Stimulated activated CD8-positive, alpha-beta memory T cell treated with anti-CD3 and anti-CD28 coated beads, Interleukin-7, amount 100 ng/mL, for 48 hours (primary cell): ENCODE data around the gene CYB5D1.
"Not testable (repeated sequence)": the region's sequence is repeated elsewhere in the genome, so short reads cannot be mapped to it uniquely, and the experiment has no call there.

ENCODE experiments used
- DNase-seq, 2 donors: peaks; one replicate each; pipeline ENCODE4 v3.0.0-alpha.2; 2020; ENCODE audit warnings: low read depth in 1 of 2; ENCODE audit errors: extremely low read depth in 1 of 2

CYB5D1 gene

DNA sequence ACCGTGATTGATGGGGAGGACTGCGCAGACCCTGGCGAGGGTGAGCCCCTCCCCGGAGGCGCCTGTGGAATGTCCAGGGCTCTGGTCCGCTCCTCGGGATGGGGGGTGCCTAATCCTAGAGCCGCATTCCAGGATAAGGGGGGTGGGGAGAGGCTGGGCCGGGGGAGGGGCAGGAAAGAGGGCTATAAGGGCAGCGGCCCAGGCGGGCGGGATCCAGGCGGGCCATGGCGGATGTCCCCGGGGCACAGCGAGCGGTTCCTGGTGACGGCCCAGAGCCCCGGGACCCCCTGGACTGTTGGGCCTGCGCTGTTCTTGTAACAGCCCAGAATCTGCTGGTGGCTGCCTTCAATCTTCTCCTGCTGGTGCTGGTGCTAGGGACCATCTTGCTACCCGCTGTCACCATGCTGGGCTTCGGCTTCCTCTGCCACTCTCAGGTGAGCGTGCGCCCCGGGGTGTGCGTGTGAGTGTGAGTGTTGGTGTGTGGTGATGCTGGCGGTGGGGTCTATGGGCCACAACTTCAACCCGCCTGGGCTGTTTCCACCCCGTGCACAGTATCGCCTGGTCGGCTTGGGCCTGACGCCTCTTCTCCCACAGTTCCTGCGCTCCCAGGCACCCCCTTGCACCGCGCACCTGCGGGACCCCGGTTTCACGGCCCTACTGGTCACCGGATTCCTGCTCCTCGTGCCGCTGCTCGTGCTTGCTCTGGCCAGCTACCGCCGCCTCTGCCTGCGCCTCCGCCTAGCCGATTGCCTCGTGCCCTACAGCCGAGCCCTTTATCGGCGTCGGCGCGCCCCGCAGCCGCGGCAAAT is 2.7 kb upstream of the CYB5D1 start, which contains the start of gene TMEM88:
TMEM88 (plus strand) TSS at position 216 of the 809 bp plus-strand sequence; CDS start at position 225, 9 bp downstream.
- DNase-seq, result no peak

DNA sequence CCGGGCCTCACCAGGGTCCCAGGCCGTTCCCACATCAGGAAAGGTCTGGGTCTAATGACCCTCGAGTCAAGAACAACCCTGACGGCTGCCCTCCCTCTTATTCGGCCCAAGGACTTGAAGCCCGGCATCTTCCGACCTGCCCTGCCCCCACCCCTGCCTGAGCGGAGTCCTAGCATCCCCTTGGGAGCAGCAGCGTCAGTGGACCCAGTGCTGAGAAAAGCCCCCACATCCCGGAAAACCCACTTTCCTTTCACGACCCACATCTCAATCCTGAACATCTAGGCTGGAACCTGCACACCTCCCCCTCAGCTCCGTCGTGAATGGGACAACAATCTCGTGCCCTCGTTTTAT is 2.2 kb upstream of the CYB5D1 start:
- DNase-seq, result no peak

DNA sequence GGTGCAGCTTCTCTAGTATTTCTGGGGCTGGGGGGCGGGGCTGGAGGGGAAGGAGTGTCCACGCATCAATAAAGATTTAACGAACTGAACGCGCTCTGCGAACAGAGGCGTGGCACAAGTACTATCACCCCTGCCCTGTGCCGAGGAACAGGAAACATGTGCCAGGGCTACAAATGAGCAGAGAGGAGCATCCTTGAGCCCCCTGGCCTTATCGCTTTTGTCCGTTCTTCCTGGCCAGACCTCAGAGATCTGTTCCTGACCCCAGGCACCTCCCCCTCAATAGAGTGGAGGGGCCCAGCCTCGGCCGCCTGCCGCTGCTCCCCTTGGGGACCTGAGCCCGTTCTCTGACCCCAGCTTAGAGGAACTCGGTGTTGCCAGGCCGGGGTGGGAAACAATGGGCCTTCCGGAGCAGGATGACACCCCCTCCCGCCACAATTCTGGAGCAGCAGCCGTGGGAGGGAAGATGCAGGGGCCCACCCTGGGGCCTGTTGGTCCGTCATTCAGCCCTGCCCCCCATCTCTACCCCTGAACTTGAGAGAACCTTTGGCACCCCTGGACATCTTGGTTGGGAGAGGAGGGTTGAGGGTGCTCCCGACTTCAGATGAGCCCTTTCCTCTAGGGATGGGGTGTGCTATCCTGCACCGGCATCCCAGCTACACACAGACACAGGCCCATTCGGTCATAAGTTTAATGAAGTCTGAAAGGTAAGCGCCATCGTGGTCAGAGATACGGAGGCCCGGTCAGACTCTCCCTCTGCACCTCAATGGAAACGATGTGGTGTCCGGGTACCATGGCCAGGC is 1.6 kb upstream of the CYB5D1 start:
- no peak for DNase-seq

DNA sequence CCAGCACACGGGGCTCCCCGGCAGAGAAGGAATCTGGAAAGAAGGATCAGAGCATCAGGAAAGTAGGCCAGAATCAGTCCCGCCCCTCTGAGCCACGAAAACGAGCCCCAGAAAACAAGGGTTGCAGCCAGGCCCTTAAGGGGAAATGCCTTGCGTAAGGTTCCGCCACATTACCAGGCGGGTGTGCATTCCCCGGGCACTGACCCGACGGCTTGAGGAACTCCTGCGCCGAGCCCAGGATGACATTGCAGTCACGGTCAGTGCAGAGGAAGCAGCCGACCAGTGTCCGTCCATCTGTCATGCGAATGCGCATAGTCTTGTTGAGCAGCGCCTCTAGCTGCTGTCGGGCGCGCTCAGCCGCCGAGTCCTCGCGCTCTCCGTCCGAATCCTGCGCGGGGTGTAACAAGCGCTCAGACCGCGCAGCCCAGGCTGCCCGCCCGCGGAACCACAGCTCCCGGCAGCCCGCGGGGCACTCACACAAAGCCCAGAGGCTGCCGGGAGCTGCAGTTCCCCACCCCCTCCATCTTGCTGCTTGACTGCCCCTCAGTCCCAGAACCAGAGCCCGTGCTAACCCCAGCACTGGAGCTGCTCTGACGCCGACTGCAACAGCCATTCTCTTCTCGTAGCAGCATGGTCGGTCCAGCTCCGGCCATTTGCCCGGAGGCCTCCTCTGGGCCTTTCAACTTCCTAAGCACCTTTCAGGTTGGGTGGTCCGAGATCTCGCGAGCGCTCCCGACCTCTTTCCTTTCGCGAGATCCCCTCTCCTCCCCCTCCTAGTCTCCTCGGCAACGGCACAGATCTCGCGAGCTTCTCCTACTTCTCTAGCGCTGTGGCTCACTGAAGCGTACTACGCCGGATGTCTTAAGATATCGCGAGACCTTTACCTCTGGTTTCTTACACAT is 741 bp upstream of the CYB5D1 start, which contains the start of gene NAA38:
NAA38 (minus strand) TSS at position 749 of the 902 bp plus-strand sequence; CDS start at position 653, 96 bp downstream.
- peak; percentile 80 to 95 for DNase-seq

DNA sequence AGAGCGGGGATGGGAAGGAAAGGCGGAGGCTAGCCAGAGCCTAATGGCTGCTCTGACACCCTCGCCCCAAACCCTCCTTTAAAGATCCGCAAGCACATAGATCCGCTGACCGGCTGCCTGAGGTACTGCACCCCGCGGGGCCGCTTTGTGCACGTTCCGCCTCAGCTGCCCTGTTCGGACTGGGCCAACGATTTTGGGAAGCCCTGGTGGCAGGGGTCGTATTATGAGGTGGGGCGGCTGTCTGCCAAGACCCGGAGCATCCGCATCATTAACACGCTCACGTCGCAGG is 663 bp downstream of the CYB5D1 start:
- DNase-seq, result no peak

DNA sequence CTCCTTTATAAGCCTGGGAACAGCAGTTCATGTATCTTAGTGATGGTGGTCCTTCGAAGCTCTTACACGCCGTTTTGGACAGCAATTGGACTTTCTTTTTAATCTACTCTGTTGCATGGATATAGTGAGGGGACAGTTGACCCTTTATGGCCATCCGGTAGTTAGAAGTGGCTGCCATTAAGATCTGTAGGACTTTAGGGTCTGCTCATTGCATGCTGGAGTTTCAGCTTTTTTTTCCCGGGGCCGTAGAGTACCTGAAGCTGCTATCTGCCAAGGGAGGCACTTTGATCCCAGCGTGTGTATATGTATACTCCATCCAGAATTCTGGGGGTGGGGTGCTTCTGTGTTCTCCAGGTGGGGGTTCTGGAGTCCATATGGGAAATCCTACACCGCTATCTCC is 1.2 kb downstream of the CYB5D1 start:
- no peak for DNase-seq

DNA sequence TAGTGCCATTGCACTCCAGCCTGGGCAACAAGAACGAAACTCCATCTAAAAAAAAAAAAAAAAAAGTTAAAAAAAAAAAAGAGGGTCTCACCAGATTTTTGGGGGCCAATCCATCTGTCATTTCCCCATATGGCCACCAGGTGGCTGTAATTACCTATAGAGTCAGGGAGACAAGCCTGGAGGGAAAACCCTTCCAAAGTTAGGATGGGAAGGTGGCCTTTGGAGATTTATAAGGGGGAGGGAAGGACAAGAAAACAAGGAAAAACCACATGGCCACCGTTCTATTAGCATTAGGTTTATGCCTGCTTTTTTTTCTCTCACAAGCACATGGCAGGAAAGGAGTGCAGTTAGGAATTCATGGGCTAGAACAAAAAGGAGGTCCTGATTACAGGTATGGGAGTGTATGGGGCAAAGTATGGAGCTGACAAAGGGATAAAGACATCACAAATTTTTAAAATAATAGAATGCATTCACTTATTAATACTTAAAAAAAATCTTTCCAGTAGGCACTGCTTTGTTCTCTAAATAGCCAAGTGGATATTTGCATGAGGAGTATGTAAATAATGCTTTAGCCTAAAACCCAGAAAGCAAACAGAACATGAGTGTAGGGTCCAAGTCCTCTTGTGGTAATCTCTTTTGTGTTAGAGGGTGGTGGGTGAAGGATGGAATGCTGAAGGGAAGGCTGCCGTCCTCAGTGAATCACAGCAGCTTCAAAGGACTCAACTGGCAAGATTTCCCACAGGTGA is 5.1 kb downstream of the CYB5D1 start:
- no peak for DNase-seq

DNA sequence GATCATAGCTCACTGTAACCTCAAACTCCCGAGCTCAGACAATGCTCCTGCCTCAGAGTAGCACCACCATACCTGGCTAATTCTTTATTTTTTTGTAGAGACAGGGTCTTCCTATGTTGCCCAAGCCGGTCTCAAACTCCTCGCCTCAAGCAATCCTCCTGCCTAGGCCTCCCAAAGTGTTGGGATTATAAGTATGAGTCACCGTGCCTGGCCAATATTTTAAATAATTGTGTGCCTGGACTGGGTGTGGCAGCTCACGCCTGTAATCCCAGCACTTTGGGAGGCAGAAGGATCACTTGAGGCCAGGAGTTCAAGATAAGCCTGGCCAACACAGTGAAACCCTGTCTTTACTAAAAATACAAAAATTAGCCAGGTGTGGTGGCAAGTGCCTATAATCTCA is 6.6 kb downstream of the CYB5D1 start:
- DNase-seq, result not testable (repeated sequence)

DNA sequence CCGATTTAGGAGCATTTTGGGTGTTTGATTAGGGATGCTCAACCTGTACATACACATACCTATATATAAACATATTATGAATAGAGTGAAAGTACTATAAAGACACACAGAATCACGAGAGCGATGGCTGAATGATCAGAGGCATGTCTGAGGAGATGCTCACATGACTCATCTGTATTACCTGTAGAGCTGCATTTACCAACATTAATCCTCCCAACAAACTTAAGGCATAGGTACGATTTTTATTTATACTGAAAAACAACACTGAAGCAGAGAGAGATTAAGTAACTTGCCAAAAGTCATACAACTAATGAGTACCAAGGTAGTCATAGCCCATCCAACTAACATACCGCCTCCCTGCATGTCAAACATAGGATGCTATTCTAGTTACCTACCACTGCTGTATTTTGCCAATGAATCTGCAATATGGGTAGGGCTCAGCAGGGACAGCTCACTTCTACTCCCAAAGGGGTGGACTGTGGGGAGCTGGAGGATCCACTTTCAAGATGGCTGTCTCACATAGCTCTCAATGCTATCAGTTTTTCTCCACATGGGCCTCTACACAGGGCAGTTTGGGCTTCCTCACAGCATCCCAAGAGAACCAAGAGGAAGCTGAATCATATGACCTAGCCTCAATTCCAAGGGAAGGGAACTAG is 7.3 kb downstream of the CYB5D1 start:
- DNase-seq, result no peak

DNA sequence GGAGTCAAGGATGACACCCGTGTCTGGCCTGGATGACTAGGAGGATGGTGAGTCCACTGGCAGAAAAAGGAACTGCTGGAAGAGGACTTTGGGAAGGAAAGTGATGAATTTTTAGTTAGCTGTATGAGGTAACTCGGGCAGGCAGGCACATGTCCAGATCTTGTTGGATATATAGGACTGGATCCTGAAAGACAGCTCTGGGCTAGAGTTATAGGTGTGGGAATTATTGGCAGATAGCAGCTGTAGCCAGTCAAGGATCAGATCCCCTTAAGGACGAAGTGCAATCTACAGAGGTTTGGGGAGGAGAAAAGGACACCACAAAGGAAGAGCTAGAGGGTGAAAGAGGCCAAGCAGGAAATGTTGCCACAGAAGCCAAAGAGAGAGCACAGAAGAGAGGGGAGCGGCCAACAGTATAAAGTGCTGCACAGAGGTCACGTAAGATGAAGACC is 10.1 kb downstream of the CYB5D1 start:
- DNase-seq, result no peak

DNA sequence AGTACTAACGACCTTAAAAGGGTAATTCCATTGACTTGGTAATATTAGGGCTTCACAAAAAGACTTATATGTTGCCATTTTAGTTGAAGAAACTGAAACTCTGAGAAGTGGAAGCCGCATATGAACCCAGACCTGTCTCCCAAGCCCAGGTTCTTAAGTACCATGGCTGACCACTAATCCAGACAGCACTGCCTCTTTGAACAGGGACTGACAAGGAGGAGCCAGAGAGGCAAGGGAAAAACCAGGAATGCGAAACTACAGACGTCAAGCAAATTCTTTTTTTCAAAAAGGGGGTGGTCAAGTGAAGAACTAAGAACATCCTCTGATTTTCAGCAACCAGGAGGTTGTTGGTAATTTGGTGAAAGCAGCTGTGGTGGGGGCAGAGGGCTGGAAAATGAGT is 15.2 kb downstream of the CYB5D1 start:
- DNase-seq, result no peak

DNA sequence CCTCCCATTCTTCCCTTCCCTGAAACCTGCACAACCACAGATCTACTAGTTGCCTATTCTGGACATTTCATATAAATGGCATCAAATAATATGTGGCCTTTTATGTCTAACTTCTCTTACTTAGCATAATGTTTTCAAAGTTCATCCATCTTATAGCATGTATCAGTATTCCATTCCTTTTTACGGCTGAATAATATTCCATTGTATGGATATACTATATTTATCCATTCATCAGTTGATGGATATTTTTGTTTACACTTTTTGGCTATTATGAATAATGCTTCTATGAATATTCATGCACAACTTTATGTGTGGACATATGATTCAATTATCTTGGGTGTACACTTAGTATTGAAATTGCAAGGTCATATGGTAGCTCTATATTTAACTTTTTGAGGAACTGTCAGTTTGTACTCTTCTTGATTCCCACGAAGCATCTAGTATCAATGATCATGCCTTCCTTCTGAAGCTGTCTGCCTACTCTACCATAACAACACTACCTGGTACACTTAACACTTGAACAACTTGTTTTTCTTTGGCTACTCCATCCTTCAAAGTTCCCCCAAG is 18.1 kb downstream of the CYB5D1 start:
- no peak for DNase-seq

DNA sequence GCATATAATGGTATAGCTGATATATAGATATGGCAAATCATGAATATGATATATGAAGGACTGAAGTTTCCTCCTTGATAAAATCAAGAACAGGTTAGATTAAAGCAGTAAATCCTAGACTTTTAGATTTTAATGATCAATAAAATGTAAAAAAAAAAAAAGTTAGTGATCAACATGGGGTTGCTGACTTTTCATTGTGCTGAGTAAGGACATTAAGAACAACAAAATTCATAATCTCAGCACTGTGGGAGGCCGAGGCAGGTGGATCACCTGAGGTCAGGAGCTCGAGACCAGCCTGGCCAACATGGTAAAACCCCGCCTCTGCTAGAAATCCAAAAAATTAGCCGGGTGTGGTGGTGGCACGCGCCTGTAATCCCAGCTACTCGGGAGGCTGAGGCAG is 20.4 kb downstream of the CYB5D1 start:
- no peak for DNase-seq

DNA sequence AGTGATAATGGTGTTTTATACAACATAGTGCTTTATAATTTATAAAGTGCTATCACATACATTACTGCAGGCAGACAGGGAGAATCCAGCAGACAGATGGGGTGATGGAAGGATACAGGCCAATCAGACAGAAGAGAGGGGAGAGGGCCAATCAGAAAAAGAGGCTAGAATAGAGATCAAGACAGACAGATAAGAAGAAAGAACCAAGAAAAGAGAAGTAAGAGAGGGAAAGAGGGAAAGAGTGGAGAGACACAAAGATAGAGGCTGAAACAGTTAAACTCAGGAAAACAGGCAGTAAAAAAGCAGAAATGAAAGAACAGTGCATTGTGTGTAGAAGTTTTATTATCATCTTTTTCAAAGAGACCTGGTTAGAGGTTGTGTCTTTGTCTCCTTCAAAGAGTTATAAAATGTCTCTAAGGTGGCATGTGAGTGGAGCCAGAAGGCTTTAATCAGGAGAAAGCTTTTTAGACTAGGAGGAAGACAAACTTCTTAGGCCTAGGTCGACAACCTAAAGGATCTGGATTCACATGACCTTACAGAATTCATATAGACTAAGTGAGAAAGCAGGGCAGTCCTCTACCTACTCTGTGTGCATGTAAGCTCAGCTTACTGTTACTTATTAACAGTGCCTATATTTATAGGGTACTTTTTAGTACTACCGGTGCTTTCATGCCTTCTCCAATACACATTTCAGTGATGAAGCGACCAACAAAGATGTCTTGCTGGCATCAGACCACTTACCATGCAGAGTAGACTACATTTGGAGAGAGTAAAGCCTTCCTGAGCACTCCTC is 22.5 kb downstream of the CYB5D1 start:
- no peak for DNase-seq

DNA sequence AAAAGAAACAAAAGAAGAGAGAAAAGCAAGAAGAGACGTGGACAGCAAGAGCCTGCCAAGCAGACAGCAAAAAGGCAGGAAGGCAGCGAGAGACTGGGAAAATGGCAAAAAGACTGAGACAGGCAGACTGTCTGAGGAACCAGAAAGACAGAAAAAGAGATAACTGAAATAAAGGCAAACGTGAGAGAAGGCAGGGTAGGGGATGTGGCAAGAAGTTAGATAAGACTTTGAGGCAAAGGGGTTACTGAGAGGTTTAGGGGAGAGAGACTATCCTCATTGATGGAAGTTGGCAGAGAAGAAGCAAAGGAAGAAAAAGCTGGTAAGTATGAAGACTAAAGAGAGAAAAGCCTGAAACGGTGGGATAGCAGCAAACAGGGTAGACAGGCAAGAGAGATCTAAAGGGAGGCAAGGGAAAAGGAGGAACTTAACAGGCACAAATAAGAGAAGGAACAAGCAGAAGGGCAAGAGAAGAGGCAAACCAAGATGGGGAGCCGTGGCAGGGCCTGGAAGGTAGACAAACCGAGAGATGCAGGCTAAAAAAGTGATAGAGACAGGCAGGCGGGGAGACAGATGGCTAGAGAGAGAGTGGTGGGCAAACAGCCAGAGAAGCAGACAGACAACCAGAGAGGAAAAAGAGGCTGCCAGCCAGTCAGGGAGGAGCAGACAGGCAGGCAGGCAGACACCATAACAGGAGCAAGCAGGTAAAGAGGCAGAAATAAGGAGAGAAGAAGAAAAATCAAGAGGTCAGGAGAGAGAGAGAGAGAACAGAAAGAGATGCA is 23.7 kb downstream of the CYB5D1 start:
- no peak for DNase-seq

DNA sequence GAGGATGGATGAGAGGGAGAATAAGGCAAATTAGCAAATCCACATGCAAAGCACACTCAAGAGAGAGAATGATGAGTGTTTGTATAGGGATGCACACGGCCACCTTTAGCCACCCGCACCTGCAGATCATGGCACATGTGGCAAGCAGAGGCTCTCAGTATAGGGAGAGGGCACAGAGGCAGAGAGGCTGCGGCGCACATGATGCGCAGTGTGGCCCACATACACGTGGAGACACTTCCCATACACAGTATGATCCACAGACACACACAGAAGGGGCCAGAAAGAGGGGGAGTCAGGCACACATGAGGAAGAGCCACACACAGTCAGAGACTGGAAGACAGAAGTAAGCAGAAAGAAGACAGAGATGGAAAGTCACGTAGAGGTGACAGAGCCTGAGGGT is 24.3 kb downstream of the CYB5D1 start:
- DNase-seq, result no peak

DNA sequence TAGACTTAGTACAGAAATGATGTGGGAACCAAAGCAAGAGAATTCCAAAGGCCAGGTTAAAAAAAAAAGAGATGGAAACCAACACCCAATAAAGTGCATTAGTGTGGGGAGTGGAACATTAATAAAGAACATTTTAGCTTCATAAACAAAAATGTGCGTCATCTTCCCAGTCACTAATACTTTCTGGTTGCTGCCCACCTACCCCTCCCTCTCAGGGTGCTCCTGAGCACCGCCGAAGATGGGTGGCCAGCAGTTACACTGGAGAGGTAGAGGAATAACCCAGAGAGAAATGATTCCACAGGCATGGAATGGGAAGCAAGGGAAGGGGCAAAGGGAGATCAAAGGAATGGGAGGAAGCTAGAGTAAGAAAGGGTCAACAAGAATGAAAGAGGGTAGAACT is 24.8 kb downstream of the CYB5D1 start:
- DNase-seq, result no peak

DNA sequence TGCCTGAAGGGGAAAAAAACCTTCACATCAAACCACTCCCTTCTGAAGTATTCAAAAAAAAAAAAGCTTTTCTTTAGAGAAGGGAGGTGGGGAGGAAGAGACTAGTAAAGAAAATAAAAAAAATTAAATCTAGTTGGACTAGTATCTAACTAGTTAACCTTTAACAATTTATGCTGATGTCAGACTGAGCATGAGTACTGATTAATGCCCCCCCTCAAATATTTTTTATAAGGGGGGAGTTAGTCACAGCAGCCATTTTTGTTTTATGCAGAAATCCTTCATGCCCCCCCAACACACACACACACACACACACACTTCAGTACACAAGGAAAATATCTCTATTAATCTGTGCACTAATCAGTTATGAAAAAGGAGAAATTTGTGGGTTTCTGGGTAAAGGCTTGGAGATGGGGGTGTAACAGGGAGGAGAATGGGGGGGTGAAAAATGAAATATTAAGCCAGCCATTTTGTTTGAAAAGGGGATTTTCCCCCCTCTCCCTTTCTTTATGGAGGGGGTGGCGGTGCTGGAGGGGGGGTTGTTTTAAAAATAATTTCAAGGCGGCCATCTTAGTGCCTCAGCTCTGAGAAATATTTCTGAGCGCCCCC is 26.1 kb downstream of the CYB5D1 start:
- DNase-seq, result no peak
